D341Med (cell line): ENCODE data around the gene PPP1R3E.
A peak's percentile ranks its signal among the peaks of the same experiment; 100 is the strongest.
"Not testable (repeated sequence)": the region's sequence is repeated elsewhere in the genome, so short reads cannot be mapped to it uniquely, and the experiment has no call there.

Experiments
- DNase-seq: peaks from one replicate; pipeline ENCODE4 v3.0.0; 2012; ENCODE audit warnings: low spot score

PPP1R3E gene, protein sequence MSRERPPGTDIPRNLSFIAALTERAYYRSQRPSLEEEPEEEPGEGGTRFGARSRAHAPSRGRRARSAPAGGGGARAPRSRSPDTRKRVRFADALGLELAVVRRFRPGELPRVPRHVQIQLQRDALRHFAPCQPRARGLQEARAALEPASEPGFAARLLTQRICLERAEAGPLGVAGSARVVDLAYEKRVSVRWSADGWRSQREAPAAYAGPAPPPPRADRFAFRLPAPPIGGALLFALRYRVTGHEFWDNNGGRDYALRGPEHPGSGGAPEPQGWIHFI

DNA sequence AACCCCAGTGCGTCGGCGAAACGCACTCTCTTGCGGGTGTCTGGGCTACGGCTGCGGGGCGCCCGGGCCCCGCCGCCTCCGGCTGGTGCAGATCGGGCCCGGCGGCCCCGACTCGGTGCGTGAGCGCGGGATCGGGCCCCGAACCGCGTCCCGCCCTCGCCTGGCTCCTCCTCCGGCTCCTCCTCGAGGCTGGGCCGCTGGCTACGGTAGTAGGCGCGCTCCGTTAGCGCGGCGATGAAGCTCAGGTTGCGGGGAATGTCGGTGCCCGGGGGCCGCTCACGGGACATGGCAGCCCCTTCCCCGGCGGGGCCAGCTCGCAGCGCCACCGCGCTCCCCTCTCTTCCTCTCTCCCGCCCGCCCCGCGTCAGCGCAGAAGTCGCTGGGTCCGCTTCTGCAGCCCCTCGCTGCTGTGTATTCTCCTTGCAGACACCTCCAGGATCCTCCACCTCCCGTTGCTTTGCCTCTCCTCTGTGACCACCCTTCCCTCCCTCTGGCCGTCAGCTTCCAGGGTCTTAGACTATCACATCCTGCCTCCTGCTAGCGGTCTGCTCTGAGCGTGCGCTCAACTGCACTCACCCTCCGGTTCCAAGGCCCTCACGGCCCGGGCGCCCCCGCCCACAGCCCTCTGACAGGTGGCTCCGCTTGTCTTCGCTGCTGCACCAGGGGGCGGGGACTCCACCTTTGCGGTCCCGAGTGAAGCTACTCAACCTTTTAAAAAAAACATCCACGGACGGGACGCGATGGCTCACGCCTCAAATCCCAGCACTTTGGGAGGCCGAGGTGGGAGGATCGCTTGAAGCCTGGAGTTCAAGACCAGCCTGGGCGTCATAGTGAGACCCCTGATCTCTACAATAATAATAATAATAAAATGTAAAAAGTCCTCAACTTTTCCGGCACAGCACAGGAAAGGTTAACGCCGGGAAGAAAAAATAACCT, at the start of gene PPP1R3E:
Gene PPP1R3E, minus strand, starts transcription at position 570 of the 936 bp plus-strand sequence. Its CDS starts 283 bp downstream, at position 287.
- peak; percentile 75 for DNase-seq

DNA sequence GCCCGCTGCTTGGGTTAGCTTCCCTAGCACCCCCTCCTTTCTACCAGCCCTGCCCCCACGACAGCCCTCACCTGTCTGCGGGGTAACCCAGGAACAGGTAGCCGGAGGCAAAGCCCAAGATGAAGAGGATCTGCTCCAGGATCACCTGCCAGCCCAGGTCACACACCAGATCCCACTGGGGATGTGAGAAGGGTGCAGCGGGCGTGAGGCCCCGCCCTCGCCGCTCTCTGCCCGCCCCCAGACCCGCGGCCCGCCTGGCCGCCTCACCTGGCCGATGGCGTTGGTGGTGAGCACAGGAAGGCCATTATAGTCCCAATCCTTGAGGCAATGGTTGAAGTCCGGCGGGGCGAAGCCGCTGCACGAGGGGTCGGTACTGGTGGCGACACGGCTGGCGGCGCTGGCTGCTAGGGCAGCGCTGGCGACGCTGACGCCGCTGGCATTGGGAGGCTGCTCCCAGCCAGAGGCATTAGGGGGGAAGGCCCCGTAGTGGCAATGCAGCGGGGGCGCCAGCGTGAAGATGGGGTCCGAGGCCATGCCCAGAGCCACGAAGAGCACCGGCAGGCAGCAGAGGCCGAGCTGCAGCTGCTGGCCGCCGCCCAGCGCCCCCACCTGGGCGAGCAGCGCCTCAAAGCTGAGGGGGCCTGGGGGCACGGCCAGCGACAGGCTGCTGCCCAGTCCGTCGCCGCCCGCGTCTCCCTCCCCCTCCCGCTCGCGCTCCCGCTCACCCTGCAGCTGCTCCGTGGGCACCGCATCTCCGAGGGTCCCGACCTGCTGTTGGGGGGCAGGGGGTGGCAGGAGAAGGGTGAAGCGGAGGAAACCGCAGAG, 49.2 kb upstream of the PPP1R3E start:
- DNase-seq = peak; percentile 65

DNA sequence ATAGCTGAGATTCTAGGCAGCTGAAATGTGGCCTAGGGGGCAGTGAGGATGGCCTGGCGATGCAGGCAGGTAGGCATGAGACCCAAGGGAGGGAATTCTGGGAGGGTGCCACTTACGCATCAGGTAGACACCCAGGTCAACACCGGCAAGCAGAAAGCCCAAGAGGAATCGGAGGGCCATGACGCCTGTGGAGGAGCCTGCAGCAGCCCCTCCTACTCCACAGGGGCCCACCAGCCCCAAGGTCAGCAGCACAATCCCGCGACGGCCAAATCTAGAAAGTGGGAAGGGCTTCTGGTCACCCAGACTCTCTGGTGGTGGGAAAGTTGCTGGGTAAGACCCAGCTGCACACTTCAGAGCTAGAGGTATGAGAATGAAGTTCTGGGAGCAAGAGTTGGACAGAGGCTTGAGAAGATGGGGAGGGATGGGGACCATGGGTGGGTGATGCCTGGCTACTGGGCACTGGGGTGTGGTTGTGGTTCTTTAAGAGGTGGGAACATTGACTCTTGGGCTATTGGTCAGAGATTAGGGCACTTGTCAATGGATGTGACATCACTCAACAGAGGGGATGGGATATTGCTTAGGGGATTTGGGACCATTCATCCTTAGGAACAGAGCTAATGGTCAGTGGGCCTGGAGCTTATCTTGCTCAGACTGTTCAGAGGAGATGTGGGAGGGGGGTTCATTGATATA, 46.6 kb upstream of the PPP1R3E start:
- DNase-seq = no peak

DNA sequence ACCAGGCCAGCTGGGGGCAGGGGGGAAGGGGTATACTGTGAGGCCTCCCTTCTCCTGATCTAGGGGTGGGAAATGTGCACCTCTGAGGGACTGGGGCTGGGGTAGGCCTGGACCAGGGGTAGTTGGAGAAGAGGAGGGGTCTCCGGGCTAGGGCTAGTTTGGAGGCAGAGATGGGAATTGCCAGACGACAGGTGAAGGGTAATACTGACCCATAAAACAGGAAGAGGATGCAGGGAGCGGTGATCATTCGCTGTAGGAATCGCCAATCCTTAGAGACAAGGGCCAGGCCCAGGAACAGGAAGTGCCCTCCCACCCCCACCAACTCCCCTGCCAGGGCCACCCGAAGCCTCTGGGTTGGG, 45.6 kb upstream of the PPP1R3E start:
- DNase-seq = no peak

DNA sequence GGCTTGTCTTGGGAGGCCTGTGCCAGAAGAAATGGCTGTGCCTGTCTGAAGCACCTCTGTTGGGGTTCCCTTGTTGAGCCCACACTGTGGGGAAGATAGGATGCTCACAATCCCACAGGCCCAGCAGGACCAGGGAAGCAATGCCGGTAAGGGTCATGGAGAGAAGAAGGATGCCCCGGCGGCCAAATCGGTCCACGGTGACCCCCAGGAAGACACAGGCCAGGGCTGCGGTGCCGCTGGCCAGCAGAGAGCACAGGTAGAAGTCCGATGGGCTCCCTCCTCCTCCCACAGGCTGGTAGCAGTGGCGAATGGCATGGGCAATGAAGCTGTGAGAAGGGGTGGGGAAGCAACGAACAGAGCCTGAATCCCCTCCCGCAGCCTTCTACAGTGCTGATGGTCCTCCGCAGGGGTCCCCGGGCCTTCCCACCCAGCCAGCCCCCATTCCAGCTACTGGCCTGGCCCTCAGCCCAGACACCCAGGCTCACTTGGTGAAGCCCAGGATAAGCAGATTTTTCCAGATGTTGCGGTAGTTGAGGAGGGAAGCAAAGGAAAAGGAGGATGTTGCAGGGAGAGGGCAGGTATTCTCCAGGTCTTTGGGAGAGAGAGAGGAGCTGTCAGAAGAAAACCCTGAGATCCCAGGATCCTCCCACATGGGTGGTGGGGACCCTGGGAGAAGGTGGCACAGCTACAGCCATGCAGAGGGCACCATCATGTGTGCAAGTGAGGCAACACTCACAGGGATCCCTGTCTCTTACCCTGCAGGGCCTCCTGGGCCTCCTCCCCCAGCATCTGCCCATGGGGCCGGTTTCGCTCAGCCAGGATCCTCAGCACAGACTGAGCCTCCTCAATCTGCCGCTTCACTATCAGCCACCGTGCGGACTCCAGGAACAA, 45.0 kb upstream of the PPP1R3E start:
- DNase-seq = no peak

DNA sequence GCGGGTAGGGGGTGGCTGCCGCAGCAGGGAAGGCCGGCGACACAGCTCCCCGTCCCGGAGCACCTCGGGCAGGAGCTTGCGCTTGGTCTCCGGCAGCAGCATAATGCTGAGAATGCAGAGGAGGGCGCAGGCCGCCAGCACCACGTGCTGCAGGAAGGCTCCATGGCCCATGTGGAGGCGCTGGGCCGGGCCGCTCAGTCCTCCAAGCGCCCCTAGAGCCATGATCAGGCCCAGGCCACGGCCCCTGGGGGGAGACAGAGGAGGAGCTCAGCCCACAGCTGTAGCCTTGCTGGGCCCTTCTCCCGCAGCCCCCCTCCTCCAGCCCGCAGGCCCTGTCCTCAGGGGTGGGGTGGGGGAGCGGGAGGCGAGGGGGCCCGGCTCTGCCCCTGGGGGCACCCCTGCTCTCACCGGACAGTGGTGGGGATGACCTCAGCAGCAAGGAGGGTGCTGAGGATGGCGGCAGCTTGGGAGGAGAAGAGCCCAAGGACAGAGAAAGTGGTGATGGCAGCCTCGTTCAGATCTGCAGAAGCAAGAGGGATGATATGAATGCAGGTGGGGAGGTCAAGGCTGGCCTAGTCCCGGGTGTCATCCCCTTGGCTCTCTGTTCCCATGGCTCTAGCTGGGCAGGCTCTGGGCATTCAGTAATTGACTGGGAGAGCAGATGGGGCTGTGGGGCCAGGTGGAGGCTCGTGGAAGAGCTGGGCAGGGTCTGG, 44.2 kb upstream of the PPP1R3E start:
- no peak for DNase-seq

DNA sequence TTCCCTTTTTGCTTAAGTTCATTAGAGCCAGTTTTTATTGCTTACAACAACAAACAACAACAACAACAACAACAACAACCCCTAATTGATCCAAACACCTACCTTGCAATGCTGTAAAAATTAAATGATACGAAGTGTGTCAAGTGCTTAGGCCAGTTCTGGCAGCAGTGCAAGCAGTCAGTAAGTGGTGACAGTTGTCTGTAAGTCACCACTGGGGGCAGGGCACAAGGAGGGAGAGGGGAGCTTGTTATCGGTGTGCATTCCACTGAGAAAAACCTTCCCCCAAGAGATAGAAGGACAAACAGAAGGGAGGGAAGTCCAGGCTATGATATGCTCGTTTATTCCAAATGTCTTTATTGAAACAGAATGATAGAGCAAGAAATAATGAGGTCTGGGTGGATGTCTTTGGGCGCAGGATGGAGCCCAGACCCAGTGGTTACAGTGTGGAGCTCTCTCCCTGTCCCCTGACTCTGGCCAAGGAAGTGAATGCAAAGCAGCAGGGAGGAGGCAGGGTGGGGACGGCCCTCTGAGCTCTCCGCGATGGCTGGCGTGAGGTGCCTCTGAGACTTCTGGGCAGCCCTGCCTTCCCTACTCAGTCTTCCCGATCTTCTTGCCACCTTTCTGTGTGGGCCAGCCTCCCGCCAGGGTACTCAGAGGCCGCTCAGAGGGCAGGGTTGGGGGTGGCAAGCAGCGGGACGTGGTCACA, 43.5 kb upstream of the PPP1R3E start:
- no peak for DNase-seq

DNA sequence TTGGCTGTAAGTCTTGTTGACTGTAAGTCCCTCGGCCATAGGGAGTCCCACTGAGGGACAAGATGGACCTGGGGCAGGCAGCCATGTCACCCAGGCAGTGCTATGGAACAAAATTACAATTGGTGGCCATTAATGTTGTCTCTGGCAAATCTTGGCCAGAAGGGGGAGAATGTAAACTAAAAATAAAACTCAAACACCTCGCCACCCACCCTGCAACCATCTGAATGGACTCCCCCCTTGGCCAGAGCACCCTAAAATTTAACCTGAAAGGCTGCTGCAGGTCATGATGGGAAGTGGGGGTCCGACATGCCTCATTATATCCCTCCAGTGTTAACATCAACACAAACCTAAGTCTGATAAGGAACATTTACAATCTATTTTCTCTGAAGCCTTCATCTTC, 41.8 kb upstream of the PPP1R3E start:
- no peak for DNase-seq

DNA sequence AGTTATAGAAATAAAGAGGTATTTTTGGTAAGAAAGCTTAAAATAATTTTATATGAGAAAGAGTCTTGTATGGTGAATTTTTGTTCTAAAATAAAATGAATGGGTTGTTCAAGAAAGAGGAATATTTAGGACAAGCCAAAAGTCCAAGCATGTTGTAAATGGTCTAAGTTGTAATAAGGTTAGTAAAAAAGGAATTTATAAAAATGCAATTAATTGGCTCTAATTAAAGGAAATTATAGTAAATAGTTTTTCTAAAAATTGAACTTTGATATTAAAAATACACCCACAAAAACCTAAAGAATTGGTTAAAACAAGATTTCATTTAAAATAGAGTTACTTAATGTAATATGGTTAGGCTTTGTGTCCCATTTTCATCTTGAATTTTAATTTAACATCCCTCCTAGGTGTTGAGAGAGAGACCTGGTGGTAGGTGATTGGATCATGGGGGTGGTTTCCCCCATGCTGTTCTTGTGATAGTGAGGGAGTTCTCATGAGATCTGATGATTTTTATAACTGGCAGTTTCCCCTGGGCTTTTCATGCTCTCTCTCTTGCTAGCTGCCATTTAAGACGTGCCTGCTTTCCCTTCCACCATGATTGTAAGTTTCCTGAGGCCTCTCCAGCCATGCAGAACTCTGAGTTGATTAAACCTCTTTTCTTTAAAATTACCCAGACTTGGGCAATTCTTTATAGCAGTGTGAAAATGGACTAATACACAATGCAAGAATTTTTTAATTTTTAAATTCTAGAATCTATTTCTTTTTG, 37.0 kb upstream of the PPP1R3E start:
- DNase-seq = no peak

DNA sequence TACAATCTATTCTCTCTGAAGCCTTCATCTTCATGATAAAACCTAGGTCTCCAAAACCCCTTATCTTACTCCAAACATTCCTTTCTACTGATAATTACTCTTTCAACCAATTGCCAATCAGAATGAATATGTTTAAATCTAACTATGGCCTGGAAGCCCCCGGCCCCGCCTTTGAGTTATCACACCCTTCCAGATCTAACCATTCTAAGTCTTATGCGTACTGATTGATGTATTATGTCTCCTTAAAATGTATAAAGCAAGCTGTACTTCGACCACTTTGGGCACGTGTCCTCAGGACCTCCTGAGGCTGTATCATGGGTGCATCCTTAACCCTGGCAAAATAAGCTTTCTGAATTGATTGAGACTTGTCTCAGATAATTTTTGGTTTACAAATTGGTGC, 33.0 kb upstream of the PPP1R3E start:
- DNase-seq = no peak

DNA sequence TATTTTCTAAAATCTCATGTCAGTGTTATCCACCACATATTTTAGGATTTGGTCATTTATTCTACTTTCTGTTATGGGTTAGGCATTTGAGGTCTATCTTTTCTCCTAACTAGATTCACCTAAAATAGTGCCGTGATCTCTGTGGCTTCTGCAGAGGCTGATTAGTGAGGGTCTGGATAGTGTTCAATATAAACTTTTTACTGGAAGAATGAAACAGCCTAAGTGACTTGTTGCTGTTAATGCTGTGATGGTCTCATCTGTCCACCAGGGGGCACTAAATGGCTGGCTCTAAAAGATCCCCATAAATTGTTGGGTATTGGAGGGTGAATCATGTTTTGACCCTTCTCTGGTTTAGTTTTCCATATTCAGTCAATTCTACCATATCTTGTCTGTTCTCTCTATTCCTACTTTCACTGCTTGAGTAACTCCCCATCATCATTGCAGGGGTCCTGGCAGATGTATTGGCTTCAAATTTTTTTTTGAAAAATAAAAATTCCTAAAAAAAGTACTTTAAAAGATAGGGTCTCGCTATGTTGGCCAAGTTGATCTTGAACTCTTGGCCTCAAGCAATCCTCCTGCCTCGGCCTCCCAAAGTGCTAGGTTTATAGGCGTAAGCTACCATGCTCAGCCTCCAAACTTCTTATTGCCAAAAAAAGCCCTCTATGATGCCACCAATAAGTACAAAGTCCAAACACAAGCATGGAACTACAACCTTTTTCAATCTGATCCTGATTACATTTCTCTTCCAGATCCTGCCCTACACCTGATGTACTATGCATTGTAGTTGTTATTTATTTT, 25.5 kb upstream of the PPP1R3E start:
- peak; percentile 72 for DNase-seq

DNA sequence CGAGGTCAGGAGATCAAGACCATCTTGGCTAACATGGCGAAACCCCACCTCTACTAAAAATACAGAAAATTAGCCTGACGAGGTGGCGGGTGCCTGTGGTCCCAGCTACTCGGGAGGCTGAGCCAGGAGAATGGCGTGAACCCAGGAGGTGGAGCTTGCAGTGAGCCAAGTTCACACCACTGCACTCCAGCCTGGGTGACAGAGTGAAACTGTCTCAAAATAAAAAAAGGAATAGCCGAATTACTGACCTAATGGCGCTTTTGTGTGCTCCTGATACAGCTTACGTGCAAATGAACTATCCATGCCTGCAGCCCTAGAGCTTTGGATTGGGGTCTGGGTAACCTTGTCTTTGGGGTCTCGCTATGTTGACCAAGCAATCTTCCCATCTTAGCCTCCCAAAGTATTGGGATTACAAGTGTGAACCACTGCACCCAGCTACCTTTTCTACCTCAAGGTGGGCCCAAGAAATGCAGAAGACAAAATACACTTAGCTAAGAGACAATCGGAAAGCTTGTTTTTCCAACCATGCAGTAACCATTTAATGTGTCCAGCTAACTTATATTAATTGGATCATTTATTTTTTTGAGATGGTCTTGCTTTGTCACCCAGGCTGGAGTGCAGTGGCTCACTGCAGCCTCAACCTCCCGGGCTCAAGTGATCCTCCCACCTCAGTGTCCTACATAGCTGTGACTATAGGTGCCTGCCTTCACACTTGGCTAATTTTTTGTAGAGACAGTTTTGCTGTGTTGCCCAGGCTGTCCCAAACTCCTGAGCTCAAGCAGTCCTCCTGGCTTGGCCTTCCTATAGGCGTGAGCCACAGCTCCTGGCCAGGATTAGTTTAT, 24.1 kb upstream of the PPP1R3E start:
- no peak for DNase-seq

DNA sequence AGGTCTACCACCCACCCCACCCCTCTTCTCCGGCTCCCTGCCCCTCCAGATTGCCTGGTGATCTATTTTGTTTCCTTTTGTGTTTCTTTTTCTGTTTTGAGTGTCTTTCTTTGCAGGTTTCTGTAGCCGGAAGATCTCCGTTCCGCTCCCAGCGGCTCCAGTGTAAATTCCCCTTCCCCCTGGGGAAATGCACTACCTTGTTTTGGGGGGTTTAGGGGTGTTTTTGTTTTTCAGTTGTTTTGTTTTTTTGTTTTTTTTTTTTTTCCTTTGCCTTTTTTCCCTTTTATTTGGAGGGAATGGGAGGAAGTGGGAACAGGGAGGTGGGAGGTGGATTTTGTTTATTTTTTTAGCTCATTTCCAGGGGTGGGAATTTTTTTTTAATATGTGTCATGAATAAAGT, 23.1 kb upstream of the PPP1R3E start:
- not testable (repeated sequence) for DNase-seq

DNA sequence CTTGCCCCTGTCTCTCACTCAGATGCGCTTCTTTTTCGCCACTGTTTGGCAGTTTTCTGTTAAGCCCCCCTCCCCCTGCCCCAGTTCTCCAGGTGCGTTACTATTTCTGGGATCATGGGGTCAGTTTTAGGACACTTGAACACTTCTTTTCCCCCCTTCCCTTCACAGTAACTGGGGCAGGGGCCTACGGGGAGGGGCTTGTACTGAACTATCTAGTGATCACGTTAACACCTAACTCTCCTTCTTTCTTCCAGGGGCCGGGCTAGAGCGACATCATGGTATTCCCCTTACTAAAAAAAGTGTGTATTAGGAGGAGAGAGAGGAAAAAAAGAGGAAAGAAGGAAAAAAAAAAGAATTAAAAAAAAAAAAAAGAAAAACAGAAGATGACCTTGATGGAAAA, 22.3 kb upstream of the PPP1R3E start:
- no peak for DNase-seq

DNA sequence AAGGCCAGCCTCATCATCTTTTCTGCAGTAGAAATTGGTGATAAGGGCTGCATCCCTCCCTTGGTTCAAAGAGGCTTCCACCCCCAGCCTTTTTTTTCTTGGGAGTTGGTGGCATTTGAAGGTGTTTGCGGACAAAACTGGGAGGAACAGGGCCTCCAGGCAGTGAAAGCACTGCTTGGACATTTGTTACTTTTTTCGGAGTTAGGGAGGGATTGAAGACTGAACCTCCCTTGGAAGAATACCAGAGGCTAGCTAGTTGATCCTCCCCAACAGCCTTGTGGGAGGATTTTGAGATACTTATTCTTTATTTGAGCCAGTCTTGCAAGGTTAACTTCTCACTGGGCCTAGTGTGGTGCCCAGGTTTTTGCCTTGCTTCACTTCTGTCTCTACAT, 21.8 kb upstream of the PPP1R3E start:
- DNase-seq = no peak

DNA sequence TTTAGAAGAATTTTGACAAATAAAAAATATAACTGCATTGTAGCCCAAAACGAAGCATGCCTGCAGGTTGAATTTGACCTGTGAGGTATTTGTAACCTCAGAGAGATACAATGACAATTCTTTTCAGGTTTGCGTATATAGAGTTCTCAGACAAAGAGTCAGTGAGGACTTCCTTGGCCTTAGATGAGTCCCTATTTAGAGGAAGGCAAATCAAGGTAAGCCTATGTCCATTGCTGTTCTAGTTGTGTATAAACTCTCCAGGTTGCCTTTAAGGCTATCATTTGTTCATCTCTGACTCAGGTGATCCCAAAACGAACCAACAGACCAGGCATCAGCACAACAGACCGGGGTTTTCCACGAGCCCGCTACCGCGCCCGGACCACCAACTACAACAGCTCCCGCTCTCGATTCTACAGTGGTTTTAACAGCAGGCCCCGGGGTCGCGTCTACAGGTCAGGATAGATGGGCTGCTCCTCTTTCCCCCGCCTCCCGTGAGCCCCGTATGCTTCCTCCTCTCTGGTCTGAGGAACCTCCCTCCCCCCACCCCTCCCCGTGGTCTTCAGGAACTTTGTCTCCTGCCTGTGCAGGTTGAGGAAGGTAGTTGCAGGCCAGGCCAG, 21.3 kb upstream of the PPP1R3E start:
- DNase-seq = no peak
